Fibroblast of mammary gland (primary cell): ENCODE data around the gene BPIFB4.
"Not testable (repeated sequence)": the region's sequence is repeated elsewhere in the genome, so short reads cannot be mapped to it uniquely, and the experiment has no call there.

Experiments
- DNase-seq: peaks from one replicate; pipeline ENCODE4 v3.0.0-alpha.2; 2010; ENCODE audit warnings: low read depth
- H3K4me3 ChIP-seq: 2 replicates; pipeline ENCODE4 v1.5.1; 2011; ENCODE audit warnings: low read depth, mild to moderate bottlenecking, low read length, moderate library complexity; ENCODE audit not compliant: control insufficient read depth
- CTCF ChIP-seq: conservative IDR thresholded peaks from 2 replicates; pipeline ENCODE4 v1.5.1; 2011; ENCODE audit warnings: low read depth, low read length, inconsistent platforms; ENCODE audit not compliant: control insufficient read depth, insufficient read depth

BPIFB4 gene

DNA sequence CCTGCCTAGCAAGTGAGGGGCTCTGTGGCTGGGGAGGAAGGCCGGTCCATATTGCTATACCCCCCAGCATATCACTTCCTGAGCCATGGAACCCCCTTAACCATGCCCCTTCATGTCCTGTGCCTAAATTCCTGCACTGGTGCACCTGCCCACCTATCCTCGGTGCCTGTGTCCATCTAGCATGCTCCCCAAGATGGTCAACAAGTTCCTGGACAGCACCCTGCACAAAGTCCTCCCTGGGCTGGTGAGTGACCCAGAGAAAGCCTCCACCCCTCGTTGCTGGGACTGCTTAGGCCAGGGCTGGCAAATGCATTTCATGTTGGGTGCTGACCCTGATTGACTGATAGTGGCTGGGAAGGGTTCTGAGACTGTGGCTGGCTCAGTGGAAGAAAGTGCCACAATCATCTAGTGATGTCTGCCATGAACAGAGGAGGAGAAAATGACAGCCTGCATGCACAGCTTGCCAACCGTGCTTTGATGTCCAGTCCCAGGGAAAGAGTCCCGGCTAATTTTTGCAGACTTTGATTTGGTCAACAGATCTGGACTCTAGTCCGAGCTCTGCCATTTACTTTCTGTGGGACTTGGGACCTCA lies 44.4 kb upstream of the BPIFB4 start:
- no peak overlapping the region for H3K4me3 ChIP-seq
- TF ChIP-seq CTCF, result no peak
- DNase-seq, result no peak

- H3K4me3 ChIP-seq, result no peak overlapping the region
- no peak for TF ChIP-seq CTCF
- no peak for DNase-seq
These were observed 42.0 kb upstream of the BPIFB4 start for GRCh38 chr20:33037456-33037855.

GRCh38 chr20:33038243-33038642 lies 41.2 kb upstream of the BPIFB4 start:
- no peak overlapping the region for H3K4me3 ChIP-seq
- no peak for DNase-seq
- no peak for TF ChIP-seq CTCF

GRCh38 chr20:33042430-33042829 lies 37.0 kb upstream of the BPIFB4 start:
- H3K4me3 ChIP-seq, result no peak overlapping the region
- DNase-seq, result no peak
- no peak for TF ChIP-seq CTCF

DNA sequence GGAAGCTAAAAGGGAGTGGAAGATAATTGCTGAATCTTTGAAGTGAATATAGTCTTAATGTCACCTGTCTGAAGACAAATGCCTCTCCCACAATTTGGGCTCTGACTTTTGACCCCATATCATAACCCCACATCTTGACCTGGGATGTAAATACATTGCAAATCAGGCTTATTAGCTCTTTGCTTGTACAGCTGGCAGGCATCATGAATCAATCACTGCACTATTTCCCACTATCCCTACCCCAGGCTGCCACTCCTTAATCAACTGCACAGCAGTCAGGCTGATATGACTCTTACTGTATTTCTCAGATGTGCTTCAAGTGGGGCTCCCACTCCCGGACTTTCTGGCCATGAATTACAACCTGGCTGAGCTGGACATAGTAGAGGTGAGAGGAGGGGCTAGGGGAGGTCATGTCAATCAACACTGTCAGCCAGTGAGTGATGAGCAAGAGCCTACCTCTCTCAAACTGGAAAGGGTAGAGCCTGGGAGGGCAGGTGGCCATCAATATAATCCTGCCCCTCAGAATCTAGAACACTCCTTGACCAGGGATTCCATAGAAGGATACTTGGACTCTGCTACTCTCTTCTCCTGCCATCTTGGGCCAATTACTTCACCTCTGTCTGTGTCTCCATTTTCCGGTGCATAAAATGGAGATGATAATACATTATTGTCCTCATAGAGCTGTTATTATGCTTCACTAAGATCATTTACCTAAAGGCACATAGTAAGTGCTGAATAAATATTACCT lies 36.3 kb upstream of the BPIFB4 start:
- no peak overlapping the region for H3K4me3 ChIP-seq
- DNase-seq, result no peak
- no peak for TF ChIP-seq CTCF

- no peak for DNase-seq
- TF ChIP-seq CTCF, result no peak
- no peak overlapping the region for H3K4me3 ChIP-seq
These were observed 35.7 kb upstream of the BPIFB4 start for GRCh38 chr20:33043731-33044181.

DNA sequence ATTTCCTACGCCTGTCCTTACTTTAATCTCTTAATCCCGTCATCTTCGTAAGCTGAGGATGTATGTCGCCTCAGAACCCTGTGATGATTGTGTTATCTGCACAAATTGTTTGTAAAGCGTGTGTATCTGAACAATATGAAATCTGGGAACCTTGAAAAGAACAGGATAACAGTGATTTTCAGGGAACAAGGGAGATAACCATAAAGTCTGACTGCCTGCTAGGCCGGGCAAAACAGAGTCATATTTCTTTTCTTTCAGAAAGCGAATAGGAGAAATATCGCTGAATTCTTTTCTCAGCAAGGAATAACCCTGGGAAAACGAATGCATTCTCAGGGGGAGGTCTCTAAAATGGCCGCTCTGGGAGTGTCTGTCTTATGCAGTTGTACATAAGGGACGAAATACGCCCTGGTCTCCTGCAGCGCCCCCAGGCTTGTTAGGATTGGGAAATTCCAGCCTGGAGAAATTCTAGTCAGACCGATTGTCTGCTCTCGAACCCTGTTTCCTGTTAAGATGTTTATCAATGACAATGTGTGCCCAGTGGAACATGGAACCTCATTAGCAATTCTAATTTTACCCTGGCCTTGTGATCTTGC lies 34.2 kb upstream of the BPIFB4 start:
- not testable (repeated sequence) for DNase-seq, H3K4me3 ChIP-seq
